Thyroid gland (tissue), 4 donors: ENCODE data around the gene LRP11. TPM values are rescaled to one million over a fixed set of nuclear protein-coding genes. Genes with fewer than 3 reads are reported as not detected.
"Not testable (repeated sequence)": the region's sequence is repeated elsewhere in the genome, so short reads cannot be mapped to it uniquely, and the experiment has no call there.

ENCODE experiments used
- DNase-seq, 2 donors: peaks; one replicate each; pipeline ENCODE4 v3.0.0-alpha.2; 2019
- H3K27ac ChIP-seq, 3 donors: fragments of 200-600 bp; sonication (generic); 1 replicate in 2 of 3; 2 replicates in 1 of 3; pipeline ENCODE4 v1.5.1; 2016 to 2019; ENCODE audit warnings: mild to moderate bottlenecking in 1 of 3, moderate library complexity in 1 of 3
- H3K27me3 ChIP-seq: fragments of 200-600 bp; sonication (generic); one replicate; pipeline ENCODE4 v1.5.1; 2019
- H3K36me3 ChIP-seq, 2 donors: fragments of 200-600 bp; sonication (generic); one replicate each; pipeline ENCODE4 v1.5.1; 2016 to 2019
- H3K4me1 ChIP-seq, 2 donors: fragments of 200-600 bp; sonication (generic); one replicate each; pipeline ENCODE4 v1.5.1; 2017 to 2019
- H3K4me3 ChIP-seq, 3 donors: fragments of 200-600 bp; sonication (generic); replicated peaks in 1 of 3; 1 replicate in 2 of 3; 2 replicates in 1 of 3; pipeline ENCODE4 v1.5.1; 2016; ENCODE audit warnings: mild to moderate bottlenecking in 1 of 3
- H3K9me3 ChIP-seq: fragments of 200-600 bp; sonication (generic); one replicate; pipeline ENCODE4 v1.5.1; 2017
- POLR2A ChIP-seq, 2 donors: fragments of 450-650 bp; IDR thresholded peaks; one replicate each; pipeline ENCODE4 v1.6.1; 2017; ENCODE audit warnings: antibody characterized with exemption in 2 of 2, mild to moderate bottlenecking in 2 of 2, moderate library complexity in 1 of 2
- WGBS, 2 donors: methylation state at CpG; one replicate each; pipeline ENCODE4 v1.1.5; 2017; 5-methylcytosine and 5-hydroxymethylcytosine counted together
- intact Hi-C: fragments of 100-400 bp; cut with DNase I; formaldehyde crosslinking; loops from one replicate; pipeline ENCODE4 v1.15.1; 2023
- total RNA-seq, 4 donors: library from RNA; depleted of rRNA; stranded (reverse); fragments of >200 nt; gene quantifications; one replicate each; pipeline ENCODE4 v1.2.3, GENCODE V29; 2016
- TF ChIP-seq, protein P1 (sequence below), 6 experiments: fragments of 200-600 bp in 3 of 6; fragments of 450-650 bp in 3 of 6; sonication (generic) in 3 of 6; IDR thresholded peaks; one replicate each; pipeline ENCODE4 v1.5.1; 2016 to 2019; ENCODE audit warnings: antibody characterized with exemption in 6 of 6, mild to moderate bottlenecking in 2 of 6, inconsistent platforms in 1 of 6, moderate library complexity in 1 of 6

Gene LRP11
- total RNA-seq, 4 donors from 2014 or later = 39.4 to 76.8 (median 57.2) TPM

DNA sequence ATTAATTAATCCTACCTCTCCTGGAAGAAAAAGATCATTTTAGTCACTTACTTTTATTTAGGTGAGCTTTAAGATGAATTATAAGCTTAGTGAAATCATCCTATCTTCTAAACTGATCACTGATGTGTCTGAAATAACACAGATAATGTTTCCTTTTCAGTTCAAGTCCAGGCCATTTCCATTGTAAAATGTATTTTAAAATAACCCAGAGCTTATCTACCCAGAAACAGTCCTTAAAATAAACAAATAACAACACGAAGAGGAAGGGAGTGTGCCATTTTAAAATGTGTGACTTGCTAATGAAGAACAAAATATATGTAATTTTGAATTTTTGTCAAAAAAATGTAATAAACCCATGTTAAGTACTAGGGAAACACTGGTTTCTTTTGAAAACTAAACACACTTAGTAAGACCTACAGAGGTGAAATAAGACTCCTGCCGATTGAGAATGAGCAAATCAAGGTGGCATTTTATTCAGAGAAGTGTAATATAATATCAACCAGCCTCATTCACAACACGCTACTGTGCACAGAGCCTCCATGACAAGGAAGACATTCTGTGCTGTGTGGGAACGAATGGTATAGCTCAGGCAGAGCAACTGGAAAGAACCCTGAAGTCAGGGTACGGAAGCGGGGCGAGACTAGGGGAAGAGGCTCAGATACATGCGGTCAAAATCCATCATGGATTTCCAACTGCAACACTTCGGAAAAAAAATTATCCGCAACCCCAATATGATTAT, 7.7 kb downstream of the LRP11 start:
- Histone ChIP-seq H3K4me3 (no peak overlapping the region), H3K4me1 (peaks cover 26 to 47% of the 10 kb centered on the region in 2 donors), H3K36me3 (no peaks in the 10 kb centered on the region), H3K27ac (peak overlapping the region in 1 of 3 donors; percentile 11), H3K27me3 (no peaks in the 10 kb centered on the region), H3K9me3 (no peaks in the 10 kb centered on the region)
- intact Hi-C loops = no loop called here
- no peak for TF ChIP-seq POLR2A (IDR thresholded peaks at IDR 0.05)
- TF ChIP-seq, protein P1, sequence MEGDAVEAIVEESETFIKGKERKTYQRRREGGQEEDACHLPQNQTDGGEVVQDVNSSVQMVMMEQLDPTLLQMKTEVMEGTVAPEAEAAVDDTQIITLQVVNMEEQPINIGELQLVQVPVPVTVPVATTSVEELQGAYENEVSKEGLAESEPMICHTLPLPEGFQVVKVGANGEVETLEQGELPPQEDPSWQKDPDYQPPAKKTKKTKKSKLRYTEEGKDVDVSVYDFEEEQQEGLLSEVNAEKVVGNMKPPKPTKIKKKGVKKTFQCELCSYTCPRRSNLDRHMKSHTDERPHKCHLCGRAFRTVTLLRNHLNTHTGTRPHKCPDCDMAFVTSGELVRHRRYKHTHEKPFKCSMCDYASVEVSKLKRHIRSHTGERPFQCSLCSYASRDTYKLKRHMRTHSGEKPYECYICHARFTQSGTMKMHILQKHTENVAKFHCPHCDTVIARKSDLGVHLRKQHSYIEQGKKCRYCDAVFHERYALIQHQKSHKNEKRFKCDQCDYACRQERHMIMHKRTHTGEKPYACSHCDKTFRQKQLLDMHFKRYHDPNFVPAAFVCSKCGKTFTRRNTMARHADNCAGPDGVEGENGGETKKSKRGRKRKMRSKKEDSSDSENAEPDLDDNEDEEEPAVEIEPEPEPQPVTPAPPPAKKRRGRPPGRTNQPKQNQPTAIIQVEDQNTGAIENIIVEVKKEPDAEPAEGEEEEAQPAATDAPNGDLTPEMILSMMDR (IDR thresholded peaks at IDR 0.05) = no peak
- no peak for DNase-seq
- 87 to 88% methylated on average over 10 of the region's 10 CpGs for WGBS, 2 donors

DNA sequence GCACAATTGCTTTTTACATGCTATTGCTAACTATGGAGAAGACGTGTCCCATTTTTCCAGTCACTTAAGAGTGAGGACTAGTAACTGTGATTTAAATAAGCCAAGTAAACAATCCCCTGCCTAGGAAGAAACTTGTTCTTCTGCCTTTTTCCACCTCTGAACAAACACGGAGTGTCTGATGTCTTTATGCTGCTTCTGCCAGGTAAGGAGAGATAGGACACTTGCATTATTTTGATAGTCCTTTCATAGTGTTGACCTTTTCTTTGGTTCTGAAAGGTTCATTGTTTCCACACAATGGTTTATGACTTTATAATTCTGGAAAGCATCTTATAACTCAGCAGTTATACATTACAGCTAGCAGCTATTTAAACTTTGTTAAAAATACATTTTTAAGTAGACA, 8.4 kb downstream of the LRP11 start:
- Histone ChIP-seq H3K36me3 (no peaks in the 10 kb centered on the region), H3K4me1 (peaks cover 20 to 43% of the 10 kb centered on the region in 2 donors), H3K27me3 (no peaks in the 10 kb centered on the region), H3K27ac (peak overlapping the region in 1 of 3 donors; percentile 18), H3K9me3 (no peaks in the 10 kb centered on the region), H3K4me3 (no peak overlapping the region)
- WGBS, 2 donors = 51 to 54% methylated on average over 2 of the region's 2 CpGs
- intact Hi-C loops = no loop called here
- no peak for TF ChIP-seq POLR2A (IDR thresholded peaks at IDR 0.05)
- TF ChIP-seq, protein P1 (IDR thresholded peaks at IDR 0.05) = no peak
- no peak for DNase-seq

DNA sequence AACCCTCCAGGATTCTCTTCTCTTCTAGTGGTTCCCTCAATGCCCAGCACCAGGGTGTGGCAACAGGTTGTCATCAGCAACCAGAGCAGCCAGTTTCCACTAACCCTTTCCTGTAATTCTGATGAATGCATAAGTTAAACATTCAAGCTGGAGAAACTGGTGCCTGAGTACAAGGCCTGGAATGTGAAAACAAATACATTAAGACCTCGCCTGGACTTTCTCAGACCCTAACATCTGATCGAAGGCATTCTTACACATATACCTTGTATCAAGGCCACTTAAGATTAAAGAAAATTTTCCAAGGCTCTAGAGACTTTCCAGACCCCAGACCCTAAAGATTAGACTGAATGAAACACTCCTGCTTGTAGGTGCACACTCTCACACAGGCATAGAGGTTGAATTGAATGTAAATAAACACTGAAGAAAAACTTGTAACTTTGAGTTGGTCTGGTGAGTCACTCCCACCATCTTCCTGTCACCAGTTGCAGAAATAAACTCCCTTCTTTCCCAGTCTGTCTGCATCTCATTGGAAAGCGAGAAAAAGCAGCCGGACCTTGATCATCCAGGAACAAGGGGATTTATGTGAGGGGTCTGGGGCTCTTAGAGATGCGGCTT, 9.0 kb downstream of the LRP11 start:
- Histone ChIP-seq H3K9me3 (no peaks in the 10 kb centered on the region), H3K4me1 (peaks cover 14 to 39% of the 10 kb centered on the region in 2 donors), H3K4me3 (no peak overlapping the region), H3K27ac (peak overlapping the region in 1 of 3 donors; percentile 18), H3K36me3 (no peaks in the 10 kb centered on the region), H3K27me3 (no peaks in the 10 kb centered on the region)
- intact Hi-C loops = no loop called here
- WGBS, 2 donors = 77 to 88% methylated on average over 5 of the region's 5 CpGs
- no peak for TF ChIP-seq POLR2A (IDR thresholded peaks at IDR 0.05)
- TF ChIP-seq, protein P1 (IDR thresholded peaks at IDR 0.05) = no peak
- DNase-seq = no peak

DNA sequence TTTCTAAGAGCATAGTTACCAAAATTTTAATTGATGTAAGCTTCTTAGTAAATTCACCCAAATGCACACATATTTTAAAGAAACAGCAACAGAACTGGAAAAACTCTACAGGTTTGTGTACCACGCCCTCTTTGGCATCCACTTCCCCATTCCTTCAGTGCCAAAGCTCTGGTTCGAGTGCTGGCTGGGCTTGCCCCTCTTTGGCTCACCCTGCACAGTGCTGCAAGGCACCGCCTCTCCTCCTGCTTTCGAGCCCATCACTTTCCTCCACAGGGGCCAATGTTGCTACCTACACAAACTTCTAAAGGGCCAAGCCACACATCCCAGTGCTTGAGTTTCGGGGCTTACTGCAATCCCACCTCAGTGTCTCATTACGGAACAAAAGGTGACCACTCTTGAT, 9.6 kb downstream of the LRP11 start:
- peak; percentile 51 to 72 for DNase-seq
- TF ChIP-seq POLR2A (IDR thresholded peaks at IDR 0.05) = no peak
- H3K4me3 ChIP-seq = no peak overlapping the region
- H3K27ac ChIP-seq = no peak overlapping the region
- H3K9me3 ChIP-seq = no peaks in the 10 kb centered on the region
- H3K4me1 ChIP-seq = peaks cover 14 to 39% of the 10 kb centered on the region in 2 donors
- 52 to 56% methylated on average over 6 of the region's 6 CpGs for WGBS, 2 donors
- intact Hi-C loops = no loop called here
- no peaks in the 10 kb centered on the region for H3K27me3 ChIP-seq
- H3K36me3 ChIP-seq = no peaks in the 10 kb centered on the region

- H3K36me3 ChIP-seq, H3K4me3 ChIP-seq, H3K9me3 ChIP-seq, intact Hi-C loops, DNase-seq, H3K27ac ChIP-seq, H3K27me3 ChIP-seq: not testable (repeated sequence)
- 92 to 96% methylated on average over 4 of the region's 4 CpGs for WGBS, 2 donors
- H3K4me1 ChIP-seq = peaks cover 14 to 39% of the 10 kb centered on the region in 2 donors
Measured at GRCh38 chr6:149854017-149854416, 10.1 kb downstream of the LRP11 start.

DNA sequence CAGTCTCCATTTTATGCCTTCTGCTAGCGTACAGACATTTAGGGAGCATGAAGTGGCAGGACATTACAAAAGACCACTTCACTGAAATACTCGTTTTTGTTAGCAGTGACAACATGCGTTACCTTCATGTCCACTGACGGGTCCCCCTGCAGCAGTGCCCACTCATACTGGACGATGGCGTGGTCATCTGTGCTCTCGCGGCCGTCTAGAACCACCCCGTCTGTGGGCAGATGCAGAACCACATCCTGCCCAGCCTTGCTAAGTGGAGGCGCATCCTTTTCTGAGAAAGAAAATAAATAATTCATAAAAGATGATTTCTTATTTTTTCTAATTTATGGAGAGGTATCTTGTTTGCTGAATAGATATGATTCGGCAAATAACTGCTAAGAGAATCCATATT, 11.3 kb downstream of the LRP11 start:
- no peaks in the 10 kb centered on the region for H3K36me3 ChIP-seq

More for the DNA sequence above, 11.3 kb downstream of the LRP11 start:
- Histone ChIP-seq H3K27me3 (no peaks in the 10 kb centered on the region), H3K27ac (peak overlapping the region in 1 of 3 donors; percentile 17), H3K4me1 (peaks cover 14 to 39% of the 10 kb centered on the region in 2 donors), H3K4me3 (no peak overlapping the region), H3K9me3 (no peaks in the 10 kb centered on the region)
- TF ChIP-seq, protein P1 (IDR thresholded peaks at IDR 0.05) = no peak
- no peak for TF ChIP-seq POLR2A (IDR thresholded peaks at IDR 0.05)
- intact Hi-C loops = no loop called here
- DNase-seq = no peak
- 90 to 92% methylated on average over 12 of the region's 12 CpGs for WGBS, 2 donors
